ENCODE data around the gene MAP7. TPM values are rescaled to one million over a fixed set of nuclear protein-coding genes. Genes with fewer than 3 reads are reported as not detected.

MAP7 gene
- polyA plus RNA-seq, 2 of the 4 experiments (the other 2 are of a cell fraction) = 60.6 to 64.5 TPM

DNA sequence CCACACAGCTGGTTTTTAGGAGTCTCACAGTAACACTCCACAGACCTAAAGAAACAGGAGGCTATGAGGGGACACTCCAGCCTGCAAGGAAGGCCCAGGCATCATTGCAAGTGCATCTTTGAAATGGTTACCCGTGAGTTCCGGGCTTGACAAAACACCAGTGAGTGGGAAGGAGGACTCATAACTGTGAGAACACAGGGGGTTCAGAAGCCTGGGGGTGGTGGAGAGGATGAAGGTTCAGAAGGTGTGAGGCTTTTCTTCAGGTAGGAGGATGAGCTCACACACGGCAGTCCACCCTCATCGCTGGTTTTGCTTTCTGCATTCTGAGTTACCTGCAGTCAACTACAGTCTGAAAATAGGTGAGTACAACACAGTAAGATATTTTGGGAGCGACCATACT lies 39.9 kb downstream of the MAP7 start:
- CTCF ChIA-PET = interaction anchor here (1.5 kb wide), 1 partner anchor 40 kb away, joined by 5 read pairs; the partner anchor contains the start of gene MAP7
- peak overlapping the region; percentile 50 to 69; a peak in 3 of 6 replicates for H3K27ac ChIP-seq
- H3K9me3 ChIP-seq = no peaks in the 10 kb centered on the region
- ATAC-seq = no peak
- H3K4me1 ChIP-seq = peaks cover 86% of the 10 kb centered on the region
- no peak overlapping the region for H3K4me3 ChIP-seq
- TF ChIP-seq FOSB (CRISPR knock-in tag; IDR thresholded peaks at IDR 0.05) = no peak
- no peak for TF ChIP-seq NR3C1 (IDR thresholded peaks at IDR 0.05)
- TF ChIP-seq MAZ (IDR thresholded peaks at IDR 0.05; ENCODE audit: borderline replicate concordance, low read depth, low read length) = no peak
- TF ChIP-seq, protein P1, sequence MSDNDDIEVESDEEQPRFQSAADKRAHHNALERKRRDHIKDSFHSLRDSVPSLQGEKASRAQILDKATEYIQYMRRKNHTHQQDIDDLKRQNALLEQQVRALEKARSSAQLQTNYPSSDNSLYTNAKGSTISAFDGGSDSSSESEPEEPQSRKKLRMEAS (IDR thresholded peaks at IDR 0.05) = no peak
- no peak for TF ChIP-seq SREBF2 (IDR thresholded peaks at IDR 0.05)
- no peak for TF ChIP-seq RAD21 (conservative IDR thresholded peaks at IDR 0.05 in 1 of 2, IDR thresholded peaks at IDR 0.05 in 1 of 2)
- no peak for TF ChIP-seq CHD4 (IDR thresholded peaks at IDR 0.05; ENCODE audit: borderline replicate concordance)
- TF ChIP-seq REST (IDR thresholded peaks at IDR 0.05) = no peak
- TF ChIP-seq TFCP2L1 (CRISPR knock-in tag; IDR thresholded peaks at IDR 0.05) = no peak
- no peak for TF ChIP-seq FOSL2 (IDR thresholded peaks at IDR 0.05)
- no peak for TF ChIP-seq FOSL2 (CRISPR knock-in tag; IDR thresholded peaks at IDR 0.05)
- TF ChIP-seq CHD2 (IDR thresholded peaks at IDR 0.05; ENCODE audit: low read length, partially characterized antibody) = no peak
- no peak for TF ChIP-seq RNF2 (IDR thresholded peaks at IDR 0.05; ENCODE audit: borderline replicate concordance, low read depth)
- TF ChIP-seq, protein P2, sequence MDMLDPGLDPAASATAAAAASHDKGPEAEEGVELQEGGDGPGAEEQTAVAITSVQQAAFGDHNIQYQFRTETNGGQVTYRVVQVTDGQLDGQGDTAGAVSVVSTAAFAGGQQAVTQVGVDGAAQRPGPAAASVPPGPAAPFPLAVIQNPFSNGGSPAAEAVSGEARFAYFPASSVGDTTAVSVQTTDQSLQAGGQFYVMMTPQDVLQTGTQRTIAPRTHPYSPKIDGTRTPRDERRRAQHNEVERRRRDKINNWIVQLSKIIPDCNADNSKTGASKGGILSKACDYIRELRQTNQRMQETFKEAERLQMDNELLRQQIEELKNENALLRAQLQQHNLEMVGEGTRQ (IDR thresholded peaks at IDR 0.05) = no peak
- TF ChIP-seq PHF8 (IDR thresholded peaks at IDR 0.05; ENCODE audit: borderline replicate concordance, low read depth) = no peak
- TF ChIP-seq ZSCAN20 (CRISPR knock-in tag; IDR thresholded peaks at IDR 0.05) = no peak
- no peak for TF ChIP-seq JUNB (IDR thresholded peaks at IDR 0.05)
- POLR2A ChIA-PET = no interaction called here
- no peak for DNase-seq (ENCODE audit: low read depth in 1 of 2, low spot score in 1 of 2)
- no peak for FAIRE-seq
- no peak overlapping the region for H3K4me2 ChIP-seq
- 93% methylated on average over 5 of the region's 5 CpGs for WGBS (ENCODE audit: missing lambda C conversion rate)

GRCh38 chr6:136508725-136509392 lies 41.4 kb downstream of the MAP7 start:
- Histone ChIP-seq H3K4me1 (peaks cover 86% of the 10 kb centered on the region), H3K9me3 (no peaks in the 10 kb centered on the region), H3K4me2 (peak overlapping the region; percentile 44), H3K27ac (peak overlapping the region; percentile 3 to 69; a peak in 3 of 6 replicates), H3K4me3 (no peak overlapping the region)
- ATAC-seq = no peak
- DNase-seq (ENCODE audit: low read depth in 1 of 2, low spot score in 1 of 2) = no peak
- ChIA-PET CTCF (interaction anchor here (1.5 kb wide), 1 partner anchor 42 kb away, joined by 5 read pairs; the partner anchor contains the start of gene MAP7), POLR2A (no interaction called here)
- FAIRE-seq = no peak
- WGBS (ENCODE audit: missing lambda C conversion rate) = 53% methylated on average over 1 of the region's 1 CpG
- TF ChIP-seq TFCP2L1 (CRISPR knock-in tag; IDR thresholded peaks at IDR 0.05) (no peak), MAZ (IDR thresholded peaks at IDR 0.05; ENCODE audit: borderline replicate concordance, low read depth, low read length) (no peak), FOXS1 (CRISPR knock-in tag; IDR thresholded peaks at IDR 0.05) (no peak), ZSCAN20 (CRISPR knock-in tag; IDR thresholded peaks at IDR 0.05) (no peak), RAD21 (conservative IDR thresholded peaks at IDR 0.05 in 1 of 2, IDR thresholded peaks at IDR 0.05 in 1 of 2) (no peak), CBX8 (IDR thresholded peaks at IDR 0.05) (no peak), JUNB (IDR thresholded peaks at IDR 0.05) (no peak)
- TF ChIP-seq, protein P1 (IDR thresholded peaks at IDR 0.05) = no peak
- TF ChIP-seq, protein P3, sequence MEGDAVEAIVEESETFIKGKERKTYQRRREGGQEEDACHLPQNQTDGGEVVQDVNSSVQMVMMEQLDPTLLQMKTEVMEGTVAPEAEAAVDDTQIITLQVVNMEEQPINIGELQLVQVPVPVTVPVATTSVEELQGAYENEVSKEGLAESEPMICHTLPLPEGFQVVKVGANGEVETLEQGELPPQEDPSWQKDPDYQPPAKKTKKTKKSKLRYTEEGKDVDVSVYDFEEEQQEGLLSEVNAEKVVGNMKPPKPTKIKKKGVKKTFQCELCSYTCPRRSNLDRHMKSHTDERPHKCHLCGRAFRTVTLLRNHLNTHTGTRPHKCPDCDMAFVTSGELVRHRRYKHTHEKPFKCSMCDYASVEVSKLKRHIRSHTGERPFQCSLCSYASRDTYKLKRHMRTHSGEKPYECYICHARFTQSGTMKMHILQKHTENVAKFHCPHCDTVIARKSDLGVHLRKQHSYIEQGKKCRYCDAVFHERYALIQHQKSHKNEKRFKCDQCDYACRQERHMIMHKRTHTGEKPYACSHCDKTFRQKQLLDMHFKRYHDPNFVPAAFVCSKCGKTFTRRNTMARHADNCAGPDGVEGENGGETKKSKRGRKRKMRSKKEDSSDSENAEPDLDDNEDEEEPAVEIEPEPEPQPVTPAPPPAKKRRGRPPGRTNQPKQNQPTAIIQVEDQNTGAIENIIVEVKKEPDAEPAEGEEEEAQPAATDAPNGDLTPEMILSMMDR (IDR thresholded peaks at IDR 0.05) = no peak
- TF ChIP-seq, protein P4, sequence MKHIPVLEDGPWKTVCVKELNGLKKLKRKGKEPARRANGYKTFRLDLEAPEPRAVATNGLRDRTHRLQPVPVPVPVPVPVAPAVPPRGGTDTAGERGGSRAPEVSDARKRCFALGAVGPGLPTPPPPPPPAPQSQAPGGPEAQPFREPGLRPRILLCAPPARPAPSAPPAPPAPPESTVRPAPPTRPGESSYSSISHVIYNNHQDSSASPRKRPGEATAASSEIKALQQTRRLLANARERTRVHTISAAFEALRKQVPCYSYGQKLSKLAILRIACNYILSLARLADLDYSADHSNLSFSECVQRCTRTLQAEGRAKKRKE (CRISPR knock-in tag; IDR thresholded peaks at IDR 0.05; ENCODE audit: low read depth) = no peak
